HepG2 (cell line): ENCODE results near the gene CIAO3. TPM values are rescaled to one million over a fixed set of nuclear protein-coding genes. Genes with fewer than 3 reads are reported as not detected.

Experiments
- AGO2 ChIP-seq: fragments of 200-400 bp; formaldehyde crosslinking; optimal IDR thresholded peaks from 2 replicates; pipeline ENCODE3; 2017; ENCODE audit warnings: mild to moderate bottlenecking, low read depth, low read length, moderate library complexity
- CREM ChIP-seq, 2 experiments: sonication (generic) in 1 of 2; formaldehyde crosslinking in 1 of 2; IDR thresholded peaks; 2 replicates each; pipeline versions ENCODE4 v1.4.0 to v1.6.1; 2016 to 2020; ENCODE audit warnings: antibody characterized with exemption in 1 of 2, mild to moderate bottlenecking in 1 of 2, missing genetic modification reagents in 1 of 2
- FLYWCH1 ChIP-seq: sonication (generic); formaldehyde crosslinking; IDR thresholded peaks from 2 replicates; pipeline ENCODE4 v1.8.1; 2023; ENCODE audit warnings: mild to moderate bottlenecking, missing genetic modification reagents
- GLMP ChIP-seq: sonication (generic); formaldehyde crosslinking; IDR thresholded peaks from 2 replicates; pipeline ENCODE4 v1.9.0; 2021; ENCODE audit warnings: missing genetic modification reagents, mild to moderate bottlenecking, borderline replicate concordance
- HNRNPUL1 ChIP-seq: fragments of 200-400 bp; formaldehyde crosslinking; IDR thresholded peaks from 2 replicates; pipeline ENCODE4 v1.6.1; 2017; ENCODE audit warnings: low read depth, mild to moderate bottlenecking, low read length, moderate library complexity
- ISL2 ChIP-seq: sonication (generic); formaldehyde crosslinking; IDR thresholded peaks from 2 replicates; pipeline ENCODE4 v1.5.0; 2020; ENCODE audit warnings: missing genetic modification reagents
- KMT2A ChIP-seq: sonication (generic); formaldehyde crosslinking; IDR thresholded peaks from 2 replicates; pipeline ENCODE4 v1.4.0; 2020; ENCODE audit warnings: missing genetic modification reagents
- NR2F2 ChIP-seq: IDR thresholded peaks from 2 replicates; pipeline ENCODE4 v1.6.1; 2012; ENCODE audit warnings: low read depth, inconsistent platforms, borderline replicate concordance
- POLR2AphosphoS5 ChIP-seq: IDR thresholded peaks from 2 replicates; pipeline ENCODE4 v1.6.1; 2012; ENCODE audit warnings: low read depth, low read length
- TFDP1 ChIP-seq: IDR thresholded peaks from 2 replicates; pipeline ENCODE4 v1.6.1; 2016; ENCODE audit warnings: missing compliant biosample characterization, missing genetic modification reagents, borderline replicate concordance
- TP53 ChIP-seq: sonication (generic); formaldehyde crosslinking; conservative IDR thresholded peaks from 2 replicates; pipeline ENCODE4 v1.4.0; 2020; ENCODE audit warnings: missing genetic modification reagents
- WIZ ChIP-seq: sonication (generic); formaldehyde crosslinking; IDR thresholded peaks from 2 replicates; pipeline ENCODE4 v1.5.1; 2020; ENCODE audit warnings: mild to moderate bottlenecking, missing genetic modification reagents
- ZNF484 ChIP-seq: sonication (generic); formaldehyde crosslinking; IDR thresholded peaks from 2 replicates; pipeline ENCODE4 v1.5.1; 2020; ENCODE audit warnings: mild to moderate bottlenecking, low read depth, missing genetic modification reagents, borderline replicate concordance
- ZNF558 ChIP-seq: sonication (generic); formaldehyde crosslinking; IDR thresholded peaks from 2 replicates; pipeline ENCODE4 v1.9.0; 2022; ENCODE audit warnings: mild to moderate bottlenecking, missing genetic modification reagents, borderline replicate concordance
- ZNF792 ChIP-seq: IDR thresholded peaks from 2 replicates; pipeline ENCODE4 v1.6.1; 2016
- polyA plus RNA-seq, 8 experiments: library from polyadenylated mRNA; depleted of rRNA in 3 of 8; stranded (reverse) in 7 of 8; unstranded in 1 of 8; fragments of >200 nt; fragmentation: Illumina TruSeq in 4 of 8; extraction: Trizol in 4 of 8; gene quantifications; 2 replicates each; pipeline versions ENCODE4 v1.2.1 to v1.2.3, GENCODE V29; 2011 to 2016; ENCODE audit warnings: low read depth in 4 of 8, missing spikeins in 1 of 8, mixed read lengths in 1 of 8; ENCODE audit not compliant: insufficient read depth in 1 of 8
- total RNA-seq, 5 experiments: library from RNA; depleted of rRNA; stranded (reverse); fragments of >200 nt; fragmentation: Illumina TruSeq; extraction: Trizol; gene quantifications; 2 replicates each; pipeline ENCODE4 v1.2.3, GENCODE V29; 2016; ENCODE audit warnings: low read depth in 1 of 5
- TF ChIP-seq, protein P1 (sequence below): sonication (generic); formaldehyde crosslinking; IDR thresholded peaks from 2 replicates; pipeline ENCODE4 v1.5.1; 2020; ENCODE audit warnings: mild to moderate bottlenecking, moderate library complexity, missing genetic modification reagents
- TF ChIP-seq, protein P2 (sequence below): sonication (generic); formaldehyde crosslinking; IDR thresholded peaks from 2 replicates; pipeline ENCODE4 v1.4.0; 2020; ENCODE audit warnings: mild to moderate bottlenecking, missing genetic modification reagents

Gene CIAO3
- total and polyA plus RNA-seq, 2 of the 13 experiments (the other 11 are each of a cell fraction or from before 2014, with no cell fraction given): 21.7 to 25.0 TPM

GRCh38 chr16:700684-701584 is 39.9 kb downstream of the CIAO3 start (continued):
- TF ChIP-seq TFDP1 (peak; percentile 24; the same call in 1 of the 2 replicates), TP53 (CRISPR knock-in tag) (no peak), GLMP (CRISPR knock-in tag) (no peak), AGO2 (no peak), CREM (IDR thresholded peaks at IDR 0.05) (no peak), CREM (CRISPR knock-in tag; IDR thresholded peaks at IDR 0.05) (no peak), WIZ (CRISPR knock-in tag) (no peak), KMT2A (no peak), HNRNPUL1 (no peak), ZNF484 (no peak; the same call in 1 of the 2 replicates), ZNF558 (CRISPR knock-in tag) (peak; percentile 88; the same call in 1 of the 2 replicates), NR2F2 (no peak), POLR2AphosphoS5 (no peak), ISL2 (CRISPR knock-in tag) (0 out of 2 replicates have a peak, but pooled peaks have one; percentile 17), FLYWCH1 (CRISPR knock-in tag) (no peak), ZNF792 (CRISPR knock-in tag) (0 out of 2 replicates have a peak, but pooled peaks have one; percentile 59)
- TF ChIP-seq, protein P1, sequence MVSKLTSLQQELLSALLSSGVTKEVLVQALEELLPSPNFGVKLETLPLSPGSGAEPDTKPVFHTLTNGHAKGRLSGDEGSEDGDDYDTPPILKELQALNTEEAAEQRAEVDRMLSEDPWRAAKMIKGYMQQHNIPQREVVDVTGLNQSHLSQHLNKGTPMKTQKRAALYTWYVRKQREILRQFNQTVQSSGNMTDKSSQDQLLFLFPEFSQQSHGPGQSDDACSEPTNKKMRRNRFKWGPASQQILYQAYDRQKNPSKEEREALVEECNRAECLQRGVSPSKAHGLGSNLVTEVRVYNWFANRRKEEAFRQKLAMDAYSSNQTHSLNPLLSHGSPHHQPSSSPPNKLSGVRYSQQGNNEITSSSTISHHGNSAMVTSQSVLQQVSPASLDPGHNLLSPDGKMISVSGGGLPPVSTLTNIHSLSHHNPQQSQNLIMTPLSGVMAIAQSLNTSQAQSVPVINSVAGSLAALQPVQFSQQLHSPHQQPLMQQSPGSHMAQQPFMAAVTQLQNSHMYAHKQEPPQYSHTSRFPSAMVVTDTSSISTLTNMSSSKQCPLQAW (CRISPR knock-in tag): no peak
- TF ChIP-seq, protein P2, sequence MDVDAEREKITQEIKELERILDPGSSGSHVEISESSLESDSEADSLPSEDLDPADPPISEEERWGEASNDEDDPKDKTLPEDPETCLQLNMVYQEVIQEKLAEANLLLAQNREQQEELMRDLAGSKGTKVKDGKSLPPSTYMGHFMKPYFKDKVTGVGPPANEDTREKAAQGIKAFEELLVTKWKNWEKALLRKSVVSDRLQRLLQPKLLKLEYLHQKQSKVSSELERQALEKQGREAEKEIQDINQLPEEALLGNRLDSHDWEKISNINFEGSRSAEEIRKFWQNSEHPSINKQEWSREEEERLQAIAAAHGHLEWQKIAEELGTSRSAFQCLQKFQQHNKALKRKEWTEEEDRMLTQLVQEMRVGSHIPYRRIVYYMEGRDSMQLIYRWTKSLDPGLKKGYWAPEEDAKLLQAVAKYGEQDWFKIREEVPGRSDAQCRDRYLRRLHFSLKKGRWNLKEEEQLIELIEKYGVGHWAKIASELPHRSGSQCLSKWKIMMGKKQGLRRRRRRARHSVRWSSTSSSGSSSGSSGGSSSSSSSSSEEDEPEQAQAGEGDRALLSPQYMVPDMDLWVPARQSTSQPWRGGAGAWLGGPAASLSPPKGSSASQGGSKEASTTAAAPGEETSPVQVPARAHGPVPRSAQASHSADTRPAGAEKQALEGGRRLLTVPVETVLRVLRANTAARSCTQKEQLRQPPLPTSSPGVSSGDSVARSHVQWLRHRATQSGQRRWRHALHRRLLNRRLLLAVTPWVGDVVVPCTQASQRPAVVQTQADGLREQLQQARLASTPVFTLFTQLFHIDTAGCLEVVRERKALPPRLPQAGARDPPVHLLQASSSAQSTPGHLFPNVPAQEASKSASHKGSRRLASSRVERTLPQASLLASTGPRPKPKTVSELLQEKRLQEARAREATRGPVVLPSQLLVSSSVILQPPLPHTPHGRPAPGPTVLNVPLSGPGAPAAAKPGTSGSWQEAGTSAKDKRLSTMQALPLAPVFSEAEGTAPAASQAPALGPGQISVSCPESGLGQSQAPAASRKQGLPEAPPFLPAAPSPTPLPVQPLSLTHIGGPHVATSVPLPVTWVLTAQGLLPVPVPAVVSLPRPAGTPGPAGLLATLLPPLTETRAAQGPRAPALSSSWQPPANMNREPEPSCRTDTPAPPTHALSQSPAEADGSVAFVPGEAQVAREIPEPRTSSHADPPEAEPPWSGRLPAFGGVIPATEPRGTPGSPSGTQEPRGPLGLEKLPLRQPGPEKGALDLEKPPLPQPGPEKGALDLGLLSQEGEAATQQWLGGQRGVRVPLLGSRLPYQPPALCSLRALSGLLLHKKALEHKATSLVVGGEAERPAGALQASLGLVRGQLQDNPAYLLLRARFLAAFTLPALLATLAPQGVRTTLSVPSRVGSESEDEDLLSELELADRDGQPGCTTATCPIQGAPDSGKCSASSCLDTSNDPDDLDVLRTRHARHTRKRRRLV (CRISPR knock-in tag): no peak
